ENCODE results near the gene LSAMP. TPM values are rescaled to one million over a fixed set of nuclear protein-coding genes. Genes with fewer than 3 reads are reported as not detected.

The LSAMP gene
- total RNA-seq, 1 experiment from 2014 or later: 3.1 TPM

- TF ChIP-seq CTCF (IDR thresholded peaks at IDR 0.05) (no peak), TCF7L2 (IDR thresholded peaks at IDR 0.05; ENCODE audit: low read depth, low read length) (no peak), POLR2AphosphoS5 (IDR thresholded peaks at IDR 0.05; ENCODE audit: low read depth, low read length) (no peak), SIN3A (IDR thresholded peaks at IDR 0.05; ENCODE audit: borderline replicate concordance, insufficient read depth, low read depth, low read length) (no peak), REST (IDR thresholded peaks at IDR 0.05; ENCODE audit: insufficient read depth in 1 of 2, low read depth in 2 of 2, low read length in 1 of 2) (no peak)
- DNase-seq (ENCODE audit: low read depth, low spot score) (no peak), ATAC-seq (no peak)
- no peaks in the 10 kb centered on the region for H3K27me3 ChIP-seq (ENCODE audit: control insufficient read depth, insufficient read depth, low read length)
- no peaks in the 10 kb centered on the region for H3K9me3 ChIP-seq (ENCODE audit: control insufficient read depth, insufficient read depth, low read depth, low read length)
- H3K36me3 ChIP-seq (ENCODE audit: control insufficient read depth, insufficient read depth, low read length): no peaks in the 10 kb centered on the region
- H3K27ac ChIP-seq (ENCODE audit: low read length): no peak overlapping the region
- no peak overlapping the region for H3K4me3 ChIP-seq (ENCODE audit: low read depth in 2 of 2, low read length in 2 of 2)
- POLR2A ChIA-PET: no interaction called here
- intact Hi-C loops (cut with micrococcal nuclease; ENCODE audit: unreplicated experiment) (no loop called here), in situ Hi-C loops (cut with HindIII; ENCODE audit: low pct_unique_long_range_greater_than_20kb, low sequenced_read_pairs) (no loop called here)
- no peaks in the 10 kb centered on the region for H3K4me1 ChIP-seq (ENCODE audit: control insufficient read depth, insufficient read depth, low read length)
- CTCF ChIA-PET: no interaction called here
- BruUV-seq (replicated peaks): no TSS peak
These were observed 424.3 kb downstream of the LSAMP start for GRCh38 chr3:116020989-116021388.

- Histone ChIP-seq H3K27ac (ENCODE audit: low read length) (no peak overlapping the region), H3K9me3 (ENCODE audit: control insufficient read depth, insufficient read depth, low read depth, low read length) (no peaks in the 10 kb centered on the region), H3K27me3 (ENCODE audit: control insufficient read depth, insufficient read depth, low read length) (no peaks in the 10 kb centered on the region), H3K4me1 (ENCODE audit: control insufficient read depth, insufficient read depth, low read length) (no peaks in the 10 kb centered on the region), H3K36me3 (ENCODE audit: control insufficient read depth, insufficient read depth, low read length) (no peaks in the 10 kb centered on the region), H3K4me3 (ENCODE audit: low read depth in 2 of 2, low read length in 2 of 2) (no peak overlapping the region)
- no peak for DNase-seq (ENCODE audit: low read depth, low spot score)
- intact Hi-C loops (cut with micrococcal nuclease; ENCODE audit: unreplicated experiment) (no loop called here), in situ Hi-C loops (cut with HindIII; ENCODE audit: low pct_unique_long_range_greater_than_20kb, low sequenced_read_pairs) (no loop called here)
- ChIA-PET POLR2A (no interaction called here), CTCF (no interaction called here)
- TF ChIP-seq CTCF (IDR thresholded peaks at IDR 0.05) (no peak), SIN3A (IDR thresholded peaks at IDR 0.05; ENCODE audit: borderline replicate concordance, insufficient read depth, low read depth, low read length) (no peak), POLR2AphosphoS5 (IDR thresholded peaks at IDR 0.05; ENCODE audit: low read depth, low read length) (no peak), REST (IDR thresholded peaks at IDR 0.05; ENCODE audit: insufficient read depth in 1 of 2, low read depth in 2 of 2, low read length in 1 of 2) (no peak), TCF7L2 (IDR thresholded peaks at IDR 0.05; ENCODE audit: low read depth, low read length) (no peak)
- ATAC-seq: no peak
- BruUV-seq (replicated peaks): no TSS peak
These were observed 424.8 kb downstream of the LSAMP start for GRCh38 chr3:116020495-116020894.
